Fibroblast of the aortic adventitia (primary cell): ENCODE measurements around the gene ARHGEF40. TPM values are rescaled to one million over a fixed set of nuclear protein-coding genes. Genes with fewer than 3 reads are reported as not detected.

Experiments
- DNase-seq: peaks from one replicate; pipeline ENCODE4 v3.0.0-alpha.2; 2010; ENCODE audit warnings: low read depth
- H3K4me3 ChIP-seq: 2 replicates; pipeline ENCODE4 v1.5.1; 2011; ENCODE audit warnings: low read depth, mild to moderate bottlenecking, control low read depth, low read length, moderate library complexity
- total RNA-seq: library from RNA; depleted of rRNA; stranded (reverse); fragments of >200 nt; gene quantifications from 2 replicates; pipeline ENCODE4 v1.2.3, GENCODE V29; 2012; ENCODE audit warnings: low replicate concordance
- TF ChIP-seq, protein P1 (sequence below): IDR thresholded peaks from 2 replicates; pipeline ENCODE4 v1.5.1; 2011; ENCODE audit warnings: mild to moderate bottlenecking, low read length, control low read depth, inconsistent platforms; ENCODE audit not compliant: insufficient read depth

Gene ARHGEF40
- total RNA-seq, 1 donor: 47.4 TPM

DNA sequence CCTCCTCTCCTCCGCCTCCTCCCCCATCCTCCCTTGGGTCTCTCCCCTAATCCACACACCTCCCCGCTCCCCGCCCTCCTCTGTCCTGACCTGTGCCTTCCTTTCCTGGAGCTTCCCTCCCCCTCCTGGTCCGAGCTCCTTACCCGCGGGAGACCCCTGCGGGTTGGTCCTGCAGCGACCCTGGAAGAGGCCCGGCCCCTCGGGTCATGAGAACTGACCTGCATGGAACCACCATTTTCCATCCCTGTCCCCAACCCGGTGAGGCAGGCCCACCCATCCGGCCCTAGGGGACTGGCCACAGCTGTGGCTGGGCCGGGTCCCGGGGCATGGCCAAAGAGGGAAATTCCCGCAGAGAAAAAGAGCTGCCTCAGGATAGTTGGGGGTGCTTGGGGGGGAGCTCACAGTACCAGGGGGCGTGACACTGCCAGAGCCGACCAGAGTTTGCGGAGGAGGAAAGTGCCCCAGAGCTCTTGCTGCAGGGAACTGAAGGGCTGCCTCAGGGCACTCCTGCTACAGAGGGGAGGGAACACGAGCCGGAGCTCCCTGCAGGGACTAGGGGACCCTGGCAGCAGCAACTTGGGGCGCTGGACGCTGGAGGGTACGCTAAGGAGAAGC lies 613 bp downstream of the ARHGEF40 start:
- DNase-seq: peak; percentile 45
- peak overlapping the region; percentile 81 for H3K4me3 ChIP-seq
- TF ChIP-seq, protein P1, sequence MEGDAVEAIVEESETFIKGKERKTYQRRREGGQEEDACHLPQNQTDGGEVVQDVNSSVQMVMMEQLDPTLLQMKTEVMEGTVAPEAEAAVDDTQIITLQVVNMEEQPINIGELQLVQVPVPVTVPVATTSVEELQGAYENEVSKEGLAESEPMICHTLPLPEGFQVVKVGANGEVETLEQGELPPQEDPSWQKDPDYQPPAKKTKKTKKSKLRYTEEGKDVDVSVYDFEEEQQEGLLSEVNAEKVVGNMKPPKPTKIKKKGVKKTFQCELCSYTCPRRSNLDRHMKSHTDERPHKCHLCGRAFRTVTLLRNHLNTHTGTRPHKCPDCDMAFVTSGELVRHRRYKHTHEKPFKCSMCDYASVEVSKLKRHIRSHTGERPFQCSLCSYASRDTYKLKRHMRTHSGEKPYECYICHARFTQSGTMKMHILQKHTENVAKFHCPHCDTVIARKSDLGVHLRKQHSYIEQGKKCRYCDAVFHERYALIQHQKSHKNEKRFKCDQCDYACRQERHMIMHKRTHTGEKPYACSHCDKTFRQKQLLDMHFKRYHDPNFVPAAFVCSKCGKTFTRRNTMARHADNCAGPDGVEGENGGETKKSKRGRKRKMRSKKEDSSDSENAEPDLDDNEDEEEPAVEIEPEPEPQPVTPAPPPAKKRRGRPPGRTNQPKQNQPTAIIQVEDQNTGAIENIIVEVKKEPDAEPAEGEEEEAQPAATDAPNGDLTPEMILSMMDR: no peak

DNA sequence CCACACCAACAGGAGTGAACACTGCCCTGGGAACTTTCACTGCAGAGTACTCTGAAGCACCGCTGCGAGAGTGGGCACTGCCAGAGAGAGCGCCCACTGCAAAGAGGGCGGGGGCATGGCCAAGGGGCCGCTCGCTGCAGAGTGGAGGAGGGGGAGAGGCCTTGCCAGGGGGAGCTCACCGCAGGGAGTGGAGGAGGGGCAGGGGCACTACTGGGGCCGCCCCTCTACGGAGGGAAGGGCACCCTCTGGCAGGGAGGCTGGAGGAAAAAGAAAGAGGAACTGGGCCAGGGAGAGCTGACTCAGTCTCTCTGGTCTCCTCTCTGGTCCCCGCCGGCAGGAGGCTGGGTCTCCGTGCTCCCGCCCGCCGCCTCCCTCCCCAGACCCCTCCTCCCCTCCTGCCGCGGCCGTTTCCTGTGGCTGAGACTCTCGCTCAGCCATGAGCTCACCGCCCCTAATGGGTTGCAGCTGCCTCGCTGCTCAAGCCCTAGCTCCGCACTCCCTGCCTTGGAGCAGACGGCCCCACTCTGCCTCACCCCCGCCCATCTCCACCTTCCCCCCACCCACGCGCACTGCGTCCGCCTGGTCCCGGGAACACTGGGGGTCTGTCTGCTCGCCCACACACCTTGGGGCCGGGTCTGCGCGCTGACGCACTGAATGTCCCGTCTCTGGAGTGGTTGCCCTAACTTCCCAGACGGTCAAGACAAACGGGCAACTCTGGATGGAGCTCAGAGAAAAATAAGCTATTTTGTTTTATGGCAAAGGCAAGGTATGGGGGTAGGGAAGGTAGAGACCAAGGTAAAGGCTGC lies 1.3 kb downstream of the ARHGEF40 start:
- H3K4me3 ChIP-seq: peak overlapping the region; percentile 81
- TF ChIP-seq, protein P1: no peak
- DNase-seq: peak; percentile 93

GRCh38 chr14:21072031-21072473 lies 1.9 kb downstream of the ARHGEF40 start:
- peak; percentile 95 for DNase-seq
- peak overlapping the region; percentile 81 for H3K4me3 ChIP-seq
- TF ChIP-seq, protein P1: peak; percentile 29

DNA sequence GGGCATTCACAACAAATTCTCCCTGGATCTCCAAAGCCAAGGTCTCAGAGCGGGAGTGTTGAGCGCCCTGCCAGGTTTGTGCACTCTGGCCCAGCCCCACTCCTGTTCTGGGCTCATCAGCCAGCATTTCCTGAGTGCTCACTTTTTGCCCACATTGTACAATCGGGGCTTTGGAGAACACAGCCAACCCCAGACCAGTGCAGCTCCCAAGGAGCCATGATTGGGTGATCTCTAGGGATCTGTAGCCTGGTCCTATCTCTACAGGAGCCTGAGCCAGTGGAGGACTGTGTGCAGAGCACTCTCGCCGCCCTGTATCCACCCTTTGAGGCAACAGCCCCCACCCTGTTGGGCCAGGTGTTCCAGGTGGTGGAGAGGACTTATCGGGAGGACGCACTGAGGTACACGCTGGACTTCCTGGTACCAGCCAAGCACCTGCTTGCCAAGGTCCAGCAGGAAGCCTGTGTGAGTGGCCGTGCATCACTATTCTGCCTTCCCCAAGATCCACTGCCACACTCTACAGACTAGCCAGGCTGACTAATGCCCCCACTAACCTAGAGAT lies 2.8 kb downstream of the ARHGEF40 start:
- TF ChIP-seq, protein P1: no peak
- H3K4me3 ChIP-seq: no peak overlapping the region
- no peak for DNase-seq

- no peak overlapping the region for H3K4me3 ChIP-seq
- no peak for DNase-seq
- TF ChIP-seq, protein P1: no peak
These were observed 3.8 kb downstream of the ARHGEF40 start for GRCh38 chr14:21073921-21074320.

DNA sequence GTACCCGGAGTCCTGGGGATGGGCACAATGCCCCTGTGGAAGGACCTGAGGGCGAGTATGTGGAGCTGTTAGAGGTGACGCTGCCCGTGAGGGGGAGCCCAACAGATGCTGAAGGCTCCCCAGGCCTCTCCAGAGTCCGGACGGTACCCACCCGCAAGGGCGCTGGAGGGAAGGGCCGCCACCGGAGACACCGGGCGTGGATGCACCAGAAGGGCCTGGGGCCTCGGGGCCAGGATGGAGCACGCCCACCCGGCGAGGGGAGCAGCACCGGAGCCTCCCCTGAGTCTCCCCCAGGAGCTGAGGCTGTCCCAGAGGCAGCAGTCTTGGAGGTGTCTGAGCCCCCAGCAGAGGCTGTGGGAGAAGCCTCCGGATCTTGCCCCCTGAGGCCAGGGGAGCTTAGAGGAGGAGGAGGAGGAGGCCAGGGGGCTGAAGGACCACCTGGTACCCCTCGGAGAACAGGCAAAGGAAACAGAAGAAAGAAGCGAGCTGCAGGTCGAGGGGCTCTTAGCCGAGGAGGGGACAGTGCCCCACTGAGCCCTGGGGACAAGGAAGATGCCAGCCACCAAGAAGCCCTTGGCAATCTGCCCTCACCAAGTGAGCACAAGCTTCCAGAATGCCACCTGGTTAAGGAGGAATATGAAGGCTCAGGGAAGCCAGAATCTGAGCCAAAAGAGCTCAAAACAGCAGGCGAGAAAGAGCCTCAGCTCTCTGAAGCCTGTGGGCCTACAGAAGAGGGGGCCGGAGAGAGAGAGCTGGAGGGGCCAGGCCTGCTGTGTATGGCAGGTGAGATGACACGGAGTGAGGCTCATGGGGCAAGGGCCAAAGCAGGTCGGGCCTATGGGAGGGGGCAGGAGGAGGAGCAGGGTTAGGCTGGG lies 4.5 kb downstream of the ARHGEF40 start:
- TF ChIP-seq, protein P1: no peak
- no peak for DNase-seq

More for the DNA sequence above, 4.5 kb downstream of the ARHGEF40 start:
- H3K4me3 ChIP-seq: no peak overlapping the region
